A549 (cell line): ENCODE data around the gene PHGDH. TPM values are rescaled to one million over a fixed set of nuclear protein-coding genes. Genes with fewer than 3 reads are reported as not detected.

Experiments used
- ATAC-seq, 2 experiments: fragments of 200-7000 bp in 1 of 2; fragments of >200 bp in 1 of 2; cut with Nextera tagmentation in 1 of 2; cut with Tn5 transposase in 1 of 2; 3 replicates each; pipeline versions ENCODE4 v1.8.0 to v1.9.1; 2018 to 2020; ENCODE audit warnings: mild to moderate bottlenecking in 1 of 2, moderate library complexity in 1 of 2
- CTCF ChIA-PET: fragments of 300-600 bp; sonication (Branson Sonifier 250); formaldehyde crosslinking; extraction: SDS; loops from one replicate; lab custom pipeline; 2021; ENCODE audit warnings: antibody characterized with exemption, inconsistent platforms; lab: Yijun Ruan, JAX
- POLR2A ChIA-PET: fragments of 350-600 bp; formaldehyde crosslinking; extraction: SDS; loops from one replicate; lab custom pipeline; 2021; ENCODE audit warnings: antibody characterized with exemption, inconsistent platforms; lab: Yijun Ruan, JAX
- DNase-seq, 2 experiments: peaks; one replicate each; pipeline versions ENCODE4 v3.0.0 to v3.0.0-alpha.2; 2011 to 2016; ENCODE audit warnings: low read depth in 1 of 2, low spot score in 1 of 2
- FAIRE-seq: peaks from 2 replicates; lab custom pipeline; 2011; peaks lifted over from hg19 to GRCh38; lab: Jason Lieb, UNC
- H3K27ac ChIP-seq, 2 experiments: fragments of >200 bp; sonication (Bioruptor Twin); formaldehyde crosslinking; 3 replicates each; pipeline ENCODE4 v1.5.1; 2016 to 2017
- H3K4me1 ChIP-seq: fragments of >200 bp; sonication (Bioruptor Twin); formaldehyde crosslinking; 3 replicates; pipeline ENCODE4 v1.6.1; 2016
- H3K4me2 ChIP-seq: fragments of >200 bp; sonication (Bioruptor Twin); formaldehyde crosslinking; 3 replicates; pipeline ENCODE4 v1.6.1; 2016
- H3K4me3 ChIP-seq: fragments of >200 bp; sonication (Bioruptor Twin); formaldehyde crosslinking; 3 replicates; pipeline ENCODE4 v1.5.1; 2016
- H3K9me3 ChIP-seq: fragments of >200 bp; sonication (Bioruptor Twin); formaldehyde crosslinking; 3 replicates; pipeline ENCODE4 v1.6.1; 2016
- CBX8 ChIP-seq: fragments of 200-600 bp; sonication (generic); IDR thresholded peaks from 2 replicates; pipeline ENCODE4 v1.6.1; 2016
- CHD2 ChIP-seq: fragments of 150-350 bp; IDR thresholded peaks from 2 replicates; pipeline ENCODE4 v1.6.1; 2014; ENCODE audit warnings: low read length; ENCODE audit not compliant: partially characterized antibody
- FOSB ChIP-seq: fragments of 250-450 bp; sonication (Bioruptor Pico); IDR thresholded peaks from 2 replicates; pipeline ENCODE4 v1.5.0; 2020; ENCODE audit warnings: mild to moderate bottlenecking, moderate library complexity
- HOXB5 ChIP-seq: fragments of 250-450 bp; sonication (Bioruptor Pico); IDR thresholded peaks from 2 replicates; pipeline ENCODE4 v1.5.0; 2020; ENCODE audit warnings: mild to moderate bottlenecking, moderate library complexity
- JUN ChIP-seq, 2 experiments: fragments of >200 bp; sonication (Bioruptor Twin); formaldehyde crosslinking; IDR thresholded peaks; 2 replicates in 1 of 2; 3 replicates in 1 of 2; pipeline ENCODE4 v1.6.1; 2016 to 2017
- MAFK ChIP-seq: fragments of 450-650 bp; IDR thresholded peaks from 2 replicates; pipeline ENCODE4 v1.6.1; 2014; ENCODE audit not compliant: partially characterized antibody
- MYC ChIP-seq: IDR thresholded peaks from 2 replicates; pipeline ENCODE4 v1.6.1; 2012; ENCODE audit warnings: mild to moderate bottlenecking, inconsistent platforms, low read length, improper control_type of control experiment, borderline replicate concordance
- NFE2L2 ChIP-seq: fragments of 150-350 bp; conservative IDR thresholded peaks from 2 replicates; pipeline ENCODE4 v1.6.1; 2014; ENCODE audit warnings: low read length
- NR3C1 ChIP-seq: fragments of >200 bp; sonication (Bioruptor Twin); formaldehyde crosslinking; IDR thresholded peaks from 3 replicates; pipeline ENCODE4 v1.6.1; 2017
- POLR2AphosphoS2 ChIP-seq: conservative IDR thresholded peaks from 2 replicates; pipeline ENCODE4 v1.6.1; 2012; ENCODE audit warnings: low read length, improper control_type of control experiment, inconsistent platforms
- RFX5 ChIP-seq: fragments of 450-650 bp; IDR thresholded peaks from 2 replicates; pipeline ENCODE4 v1.7.1; 2014; ENCODE audit warnings: antibody characterized with exemption, mild to moderate bottlenecking, moderate library complexity
- SMC3 ChIP-seq: fragments of >200 bp; sonication (Bioruptor Twin); formaldehyde crosslinking; IDR thresholded peaks from 3 replicates; pipeline ENCODE4 v1.6.1; 2018; ENCODE audit warnings: inconsistent platforms
- ZFP36 ChIP-seq: fragments of 450-650 bp; IDR thresholded peaks from 2 replicates; pipeline ENCODE4 v1.6.1; 2014; ENCODE audit warnings: borderline replicate concordance; ENCODE audit not compliant: partially characterized antibody
- WGBS: methylation state at CpG from one replicate; pipeline ENCODE4 v1.1.6; 2017; ENCODE audit errors: missing lambda C conversion rate; 5-methylcytosine and 5-hydroxymethylcytosine counted together
- polyA plus RNA-seq, 4 experiments: library from polyadenylated mRNA; depleted of rRNA in 3 of 4; stranded (reverse); fragments of >200 nt; fragmentation: RNase III in 1 of 4; extraction: RNeasy Plus Mini Kit Qiagen cat#74134 plus additional on column Dnase treatment in 1 of 4; gene quantifications; 2 replicates in 3 of 4; 3 replicates in 1 of 4; pipeline ENCODE4 v1.2.3, GENCODE V29; 2011 to 2017
- TF ChIP-seq, protein P1 (sequence below): fragments of 200-600 bp; sonication (generic); IDR thresholded peaks from 2 replicates; pipeline ENCODE4 v1.6.1; 2016; ENCODE audit warnings: antibody characterized with exemption, mild to moderate bottlenecking, moderate library complexity
- TF ChIP-seq, protein P2 (sequence below): fragments of >200 bp; sonication (Bioruptor Twin); formaldehyde crosslinking; IDR thresholded peaks from 3 replicates; pipeline ENCODE4 v1.6.1; 2016
- TF ChIP-seq, protein P3 (sequence below): fragments of 450-650 bp; IDR thresholded peaks from 2 replicates; pipeline ENCODE4 v1.6.1; 2014; ENCODE audit warnings: antibody characterized with exemption
- TF ChIP-seq, protein P4 (sequence below): fragments of 150-350 bp; IDR thresholded peaks from 2 replicates; pipeline ENCODE4 v1.6.1; 2014; ENCODE audit warnings: low read depth, mild to moderate bottlenecking, low read length
- TF ChIP-seq, protein P5 (sequence below): IDR thresholded peaks from 2 replicates; pipeline ENCODE4 v1.6.1; 2012
- TF ChIP-seq, protein P6 (sequence below): fragments of >200 bp; sonication (Bioruptor Twin); formaldehyde crosslinking; IDR thresholded peaks from 2 replicates; pipeline ENCODE4 v1.6.1; 2016

The PHGDH gene
- polyA plus RNA-seq, 2 of the 4 experiments (the other 2 are of a cell fraction): 41.4 to 65.6 TPM

DNA sequence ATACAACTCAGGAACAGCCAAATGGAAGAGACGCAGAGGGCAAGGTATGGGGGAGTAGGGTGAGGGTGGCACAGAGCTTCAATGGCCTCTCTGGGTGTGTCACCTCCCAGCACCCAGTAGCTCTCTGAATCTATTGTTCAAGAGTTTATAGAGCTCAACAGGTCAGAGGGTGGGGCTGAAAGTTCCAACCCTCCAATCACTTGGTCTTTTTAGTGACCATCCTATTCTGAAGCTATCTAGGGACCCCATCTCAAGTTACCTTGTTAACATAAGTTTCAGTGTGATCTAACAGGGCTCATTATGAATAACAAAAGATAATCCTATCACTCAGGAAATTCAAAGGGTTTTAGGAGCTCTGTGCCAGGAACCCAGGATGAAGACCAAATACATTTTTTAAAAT is 32.5 kb upstream of the PHGDH start:
- 65% methylated on average over 1 of the region's 1 CpG for WGBS
- no peak for TF ChIP-seq NR3C1
- no peaks in the 10 kb centered on the region for H3K9me3 ChIP-seq
- no peak overlapping the region for H3K27ac ChIP-seq
- H3K4me1 ChIP-seq: no peaks in the 10 kb centered on the region
- H3K4me3 ChIP-seq: no peak overlapping the region
- ATAC-seq: no peak
- no peak overlapping the region for H3K4me2 ChIP-seq
- no peak for DNase-seq
- ChIA-PET CTCF (interaction anchor here (1.2 to 11.6 kb wide), 2 partner anchors 10 to 64 kb away, joined by 3 to 177 read pairs; no protein-coding TSS in a partner anchor), POLR2A (no interaction called here)
- no peak for FAIRE-seq

DNA sequence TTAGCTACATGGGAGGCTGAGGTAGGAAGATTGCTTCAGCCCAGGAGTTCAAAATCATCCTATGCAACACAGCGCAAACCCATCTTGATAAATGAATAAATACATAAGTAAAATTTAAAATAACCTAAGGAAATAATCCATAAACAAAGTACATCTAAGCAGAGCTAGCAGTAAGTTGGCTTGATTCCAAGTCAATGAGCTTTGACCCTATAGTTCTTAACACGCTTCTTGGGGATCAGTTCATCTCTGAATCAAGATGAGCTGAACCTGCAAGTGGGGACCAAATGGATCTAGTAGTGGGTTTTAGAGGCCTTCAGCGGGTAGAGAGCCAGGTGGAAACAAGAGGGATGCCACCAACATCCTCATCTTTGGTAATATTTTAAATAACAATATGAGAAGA is 31.5 kb upstream of the PHGDH start:
- Histone ChIP-seq H3K9me3 (no peaks in the 10 kb centered on the region), H3K4me3 (no peak overlapping the region)
- no peak for DNase-seq
- no peak for TF ChIP-seq SMC3
- TF ChIP-seq, all 56 proteins: peak for 0
- ChIA-PET CTCF (interaction anchor here (1.3 kb wide), 1 partner anchor 307 kb away, joined by 3 read pairs; no protein-coding TSS in a partner anchor), POLR2A (no interaction called here)
- WGBS: 57% methylated on average over 3 of the region's 3 CpGs
- FAIRE-seq: no peak
- Histone ChIP-seq H3K4me1 (no peaks in the 10 kb centered on the region), H3K27ac (no peak overlapping the region), H3K4me2 (no peak overlapping the region)
- ATAC-seq: no peak

DNA sequence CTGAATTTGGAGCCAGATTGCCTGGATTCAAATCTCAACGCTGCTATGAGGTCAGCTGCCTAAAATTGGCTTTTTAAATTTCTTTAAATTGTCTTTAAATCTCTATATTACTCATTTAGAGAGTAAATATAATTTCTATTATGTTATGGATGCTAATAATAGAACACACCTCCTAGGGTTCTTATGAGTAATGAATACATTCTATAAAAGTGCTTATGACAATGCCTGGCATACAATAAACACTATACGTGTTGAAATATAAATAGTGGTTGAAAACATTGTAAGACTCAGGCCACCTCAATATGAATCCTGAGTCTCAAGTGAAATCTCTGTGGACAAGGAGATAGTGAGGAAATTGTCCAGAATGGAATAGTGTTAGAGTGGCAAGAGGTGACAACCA is 31.0 kb upstream of the PHGDH start:
- CTCF ChIA-PET: interaction anchor here (1.3 kb wide), 1 partner anchor 308 kb away, joined by 3 read pairs; no protein-coding TSS in a partner anchor
- no peak for ATAC-seq
- TF ChIP-seq JUN (IDR thresholded peaks at IDR 0.05) (no peak), CBX8 (no peak), MYC (no peak), RFX5 (no peak), CHD2 (no peak), POLR2AphosphoS2 (no peak), ZFP36 (no peak), HOXB5 (CRISPR knock-in tag) (no peak), FOSB (CRISPR knock-in tag) (no peak), NFE2L2 (no peak), MAFK (no peak)
- TF ChIP-seq, protein P1, sequence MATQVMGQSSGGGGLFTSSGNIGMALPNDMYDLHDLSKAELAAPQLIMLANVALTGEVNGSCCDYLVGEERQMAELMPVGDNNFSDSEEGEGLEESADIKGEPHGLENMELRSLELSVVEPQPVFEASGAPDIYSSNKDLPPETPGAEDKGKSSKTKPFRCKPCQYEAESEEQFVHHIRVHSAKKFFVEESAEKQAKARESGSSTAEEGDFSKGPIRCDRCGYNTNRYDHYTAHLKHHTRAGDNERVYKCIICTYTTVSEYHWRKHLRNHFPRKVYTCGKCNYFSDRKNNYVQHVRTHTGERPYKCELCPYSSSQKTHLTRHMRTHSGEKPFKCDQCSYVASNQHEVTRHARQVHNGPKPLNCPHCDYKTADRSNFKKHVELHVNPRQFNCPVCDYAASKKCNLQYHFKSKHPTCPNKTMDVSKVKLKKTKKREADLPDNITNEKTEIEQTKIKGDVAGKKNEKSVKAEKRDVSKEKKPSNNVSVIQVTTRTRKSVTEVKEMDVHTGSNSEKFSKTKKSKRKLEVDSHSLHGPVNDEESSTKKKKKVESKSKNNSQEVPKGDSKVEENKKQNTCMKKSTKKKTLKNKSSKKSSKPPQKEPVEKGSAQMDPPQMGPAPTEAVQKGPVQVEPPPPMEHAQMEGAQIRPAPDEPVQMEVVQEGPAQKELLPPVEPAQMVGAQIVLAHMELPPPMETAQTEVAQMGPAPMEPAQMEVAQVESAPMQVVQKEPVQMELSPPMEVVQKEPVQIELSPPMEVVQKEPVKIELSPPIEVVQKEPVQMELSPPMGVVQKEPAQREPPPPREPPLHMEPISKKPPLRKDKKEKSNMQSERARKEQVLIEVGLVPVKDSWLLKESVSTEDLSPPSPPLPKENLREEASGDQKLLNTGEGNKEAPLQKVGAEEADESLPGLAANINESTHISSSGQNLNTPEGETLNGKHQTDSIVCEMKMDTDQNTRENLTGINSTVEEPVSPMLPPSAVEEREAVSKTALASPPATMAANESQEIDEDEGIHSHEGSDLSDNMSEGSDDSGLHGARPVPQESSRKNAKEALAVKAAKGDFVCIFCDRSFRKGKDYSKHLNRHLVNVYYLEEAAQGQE: no peak
- TF ChIP-seq, protein P2, sequence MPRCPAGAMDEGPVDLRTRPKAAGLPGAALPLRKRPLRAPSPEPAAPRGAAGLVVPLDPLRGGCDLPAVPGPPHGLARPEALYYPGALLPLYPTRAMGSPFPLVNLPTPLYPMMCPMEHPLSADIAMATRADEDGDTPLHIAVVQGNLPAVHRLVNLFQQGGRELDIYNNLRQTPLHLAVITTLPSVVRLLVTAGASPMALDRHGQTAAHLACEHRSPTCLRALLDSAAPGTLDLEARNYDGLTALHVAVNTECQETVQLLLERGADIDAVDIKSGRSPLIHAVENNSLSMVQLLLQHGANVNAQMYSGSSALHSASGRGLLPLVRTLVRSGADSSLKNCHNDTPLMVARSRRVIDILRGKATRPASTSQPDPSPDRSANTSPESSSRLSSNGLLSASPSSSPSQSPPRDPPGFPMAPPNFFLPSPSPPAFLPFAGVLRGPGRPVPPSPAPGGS: no peak
- TF ChIP-seq, protein P3, sequence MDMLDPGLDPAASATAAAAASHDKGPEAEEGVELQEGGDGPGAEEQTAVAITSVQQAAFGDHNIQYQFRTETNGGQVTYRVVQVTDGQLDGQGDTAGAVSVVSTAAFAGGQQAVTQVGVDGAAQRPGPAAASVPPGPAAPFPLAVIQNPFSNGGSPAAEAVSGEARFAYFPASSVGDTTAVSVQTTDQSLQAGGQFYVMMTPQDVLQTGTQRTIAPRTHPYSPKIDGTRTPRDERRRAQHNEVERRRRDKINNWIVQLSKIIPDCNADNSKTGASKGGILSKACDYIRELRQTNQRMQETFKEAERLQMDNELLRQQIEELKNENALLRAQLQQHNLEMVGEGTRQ: no peak
- TF ChIP-seq, protein P4, sequence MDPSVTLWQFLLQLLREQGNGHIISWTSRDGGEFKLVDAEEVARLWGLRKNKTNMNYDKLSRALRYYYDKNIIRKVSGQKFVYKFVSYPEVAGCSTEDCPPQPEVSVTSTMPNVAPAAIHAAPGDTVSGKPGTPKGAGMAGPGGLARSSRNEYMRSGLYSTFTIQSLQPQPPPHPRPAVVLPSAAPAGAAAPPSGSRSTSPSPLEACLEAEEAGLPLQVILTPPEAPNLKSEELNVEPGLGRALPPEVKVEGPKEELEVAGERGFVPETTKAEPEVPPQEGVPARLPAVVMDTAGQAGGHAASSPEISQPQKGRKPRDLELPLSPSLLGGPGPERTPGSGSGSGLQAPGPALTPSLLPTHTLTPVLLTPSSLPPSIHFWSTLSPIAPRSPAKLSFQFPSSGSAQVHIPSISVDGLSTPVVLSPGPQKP: no peak
- TF ChIP-seq, protein P5, sequence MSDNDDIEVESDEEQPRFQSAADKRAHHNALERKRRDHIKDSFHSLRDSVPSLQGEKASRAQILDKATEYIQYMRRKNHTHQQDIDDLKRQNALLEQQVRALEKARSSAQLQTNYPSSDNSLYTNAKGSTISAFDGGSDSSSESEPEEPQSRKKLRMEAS: no peak
- TF ChIP-seq, protein P6, sequence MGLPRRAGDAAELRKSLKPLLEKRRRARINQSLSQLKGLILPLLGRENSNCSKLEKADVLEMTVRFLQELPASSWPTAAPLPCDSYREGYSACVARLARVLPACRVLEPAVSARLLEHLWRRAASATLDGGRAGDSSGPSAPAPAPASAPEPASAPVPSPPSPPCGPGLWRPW: no peak
- Histone ChIP-seq H3K4me1 (no peaks in the 10 kb centered on the region), H3K27ac (no peak overlapping the region), H3K4me2 (no peak overlapping the region), H3K9me3 (no peaks in the 10 kb centered on the region), H3K4me3 (no peak overlapping the region)
- FAIRE-seq: no peak
- WGBS: 27% methylated on average over 2 of the region's 2 CpGs
- DNase-seq: no peak
- POLR2A ChIA-PET: no interaction called here
